CD4-positive, alpha-beta memory T cell (primary cell): ENCODE results near the gene NPR3. TPM values are rescaled to one million over a fixed set of nuclear protein-coding genes. Genes with fewer than 3 reads are reported as not detected.
"Not testable (repeated sequence)": the region's sequence is repeated elsewhere in the genome, so short reads cannot be mapped to it uniquely, and the experiment has no call there.

Experiments
- CTCF ChIA-PET: fragments of 350-600 bp; sonication (Branson Sonifier 250); formaldehyde crosslinking; loops from one replicate; lab custom pipeline; 2021; ENCODE audit warnings: inconsistent platforms; ENCODE audit not compliant: partially characterized antibody; lab: Charles Lee
- POLR2A ChIA-PET: fragments of 350-600 bp; sonication (Branson Sonifier 250); formaldehyde crosslinking; loops from one replicate; lab custom pipeline; 2021; ENCODE audit not compliant: partially characterized antibody; lab: Charles Lee
- DNase-seq, 5 donors: peaks; one replicate each; pipeline versions ENCODE4 v3.0.0 to v3.0.0-alpha.2; 2020 to 2022; ENCODE audit warnings: mixed read lengths in 1 of 5
- H3K27ac ChIP-seq: one replicate; pipeline ENCODE4 v1.7.0; 2013; ENCODE audit warnings: low read depth, low read length
- H3K27me3 ChIP-seq: 2 replicates; pipeline ENCODE4 v1.7.0; 2013; ENCODE audit warnings: mild to moderate bottlenecking, low read length, moderate library complexity; ENCODE audit not compliant: insufficient read depth
- H3K36me3 ChIP-seq: 2 replicates; pipeline ENCODE4 v1.7.0; 2013; ENCODE audit warnings: mild to moderate bottlenecking, low read length, moderate library complexity; ENCODE audit not compliant: insufficient read depth
- H3K4me1 ChIP-seq: 2 replicates; pipeline ENCODE4 v1.7.0; 2013; ENCODE audit warnings: mild to moderate bottlenecking, low read length, moderate library complexity; ENCODE audit not compliant: insufficient read depth
- H3K4me3 ChIP-seq, 2 donors: one replicate each; pipeline ENCODE4 v1.7.0; 2013; ENCODE audit warnings: low read length in 2 of 2, mild to moderate bottlenecking in 1 of 2
- H3K9me3 ChIP-seq, 2 donors: one replicate each; pipeline ENCODE4 v1.7.0; 2013; ENCODE audit warnings: low read length in 2 of 2, control low read depth in 1 of 2; ENCODE audit not compliant: control insufficient read depth in 1 of 2
- H3K27ac Mint-ChIP-seq, 7 donors: one replicate each; pipeline ENCODE4 v1.8.0; 2020 to 2021; ENCODE audit warnings: mixed read lengths in 7 of 7, mild to moderate bottlenecking in 6 of 7, inconsistent platforms in 3 of 7, moderate library complexity in 3 of 7
- H3K27me3 Mint-ChIP-seq, 2 donors: one replicate each; pipeline ENCODE4 v1.8.0; 2020 to 2021; ENCODE audit warnings: mixed read lengths in 2 of 2
- H3K36me3 Mint-ChIP-seq, 2 donors: one replicate each; pipeline ENCODE4 v1.8.0; 2020 to 2021; ENCODE audit warnings: mixed read lengths in 2 of 2, inconsistent platforms in 1 of 2, mild to moderate bottlenecking in 1 of 2
- H3K4me1 Mint-ChIP-seq, 4 donors: one replicate each; pipeline ENCODE4 v1.8.0; 2020 to 2021; ENCODE audit warnings: mixed read lengths in 4 of 4, mild to moderate bottlenecking in 1 of 4
- H3K4me3 Mint-ChIP-seq, 8 donors: one replicate each; pipeline ENCODE4 v1.8.0; 2020 to 2021; ENCODE audit warnings: mixed read lengths in 8 of 8, mild to moderate bottlenecking in 7 of 8, moderate library complexity in 6 of 8, inconsistent platforms in 3 of 8
- H3K9me3 Mint-ChIP-seq, 8 donors: one replicate each; pipeline ENCODE4 v1.8.0; 2020 to 2021; ENCODE audit warnings: mixed read lengths in 8 of 8, mild to moderate bottlenecking in 5 of 8, inconsistent platforms in 3 of 8, moderate library complexity in 1 of 8
- intact Hi-C: fragments of 100-400 bp; cut with micrococcal nuclease; formaldehyde crosslinking; loops from one replicate; pipeline ENCODE4 v1.15.1; 2023
- polyA plus RNA-seq, 2 donors: library from polyadenylated mRNA; unstranded; fragments of 300-500 nt; fragmentation: Illumina TruSeq; gene quantifications; one replicate each; pipeline ENCODE4 v1.2.3, GENCODE V29; 2021
- total RNA-seq, 2 experiments: library from RNA; stranded (reverse); gene quantifications; one replicate each; pipeline ENCODE4 v1.2.3, GENCODE V29; 2021

NPR3 gene
- total and polyA plus RNA-seq, 4 experiments from 2014 or later: 0.06 TPM; not detected in 3

DNA sequence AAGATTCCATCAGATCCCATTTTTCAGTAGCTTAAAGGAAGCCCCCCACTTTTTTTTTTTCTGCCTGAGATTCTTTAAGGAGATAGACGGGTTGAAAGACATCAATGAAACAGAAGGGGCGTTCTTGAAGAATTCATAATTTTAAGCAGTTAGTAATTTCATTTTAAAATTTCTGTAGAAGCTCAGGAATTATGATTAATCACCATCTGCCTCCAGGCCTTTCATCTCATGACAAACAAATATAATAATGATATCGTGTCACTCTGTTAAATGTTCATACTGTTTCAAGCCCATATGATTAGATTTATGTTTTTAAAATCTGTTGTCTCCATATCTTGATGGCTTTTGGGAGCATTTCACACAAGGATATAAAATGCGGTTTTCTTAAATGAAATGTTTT, 75.2 kb downstream of the NPR3 start:
- ChIA-PET CTCF (no interaction called here), POLR2A (no interaction called here)
- no peaks in the 10 kb centered on the region for H3K4me1 Mint-ChIP-seq
- no peak overlapping the region for H3K27ac Mint-ChIP-seq
- Histone ChIP-seq H3K4me3 (no peak overlapping the region), H3K27ac (no peak overlapping the region), H3K27me3 (no peaks in the 10 kb centered on the region), H3K4me1 (no peaks in the 10 kb centered on the region), H3K9me3 (no peaks in the 10 kb centered on the region), H3K36me3 (no peaks in the 10 kb centered on the region)
- no peaks in the 10 kb centered on the region for H3K36me3 Mint-ChIP-seq
- no peaks in the 10 kb centered on the region for H3K27me3 Mint-ChIP-seq
- intact Hi-C loops: no loop called here
- no peak for DNase-seq
- no peaks in the 10 kb centered on the region for H3K9me3 Mint-ChIP-seq
- H3K4me3 Mint-ChIP-seq: no peak overlapping the region

DNA sequence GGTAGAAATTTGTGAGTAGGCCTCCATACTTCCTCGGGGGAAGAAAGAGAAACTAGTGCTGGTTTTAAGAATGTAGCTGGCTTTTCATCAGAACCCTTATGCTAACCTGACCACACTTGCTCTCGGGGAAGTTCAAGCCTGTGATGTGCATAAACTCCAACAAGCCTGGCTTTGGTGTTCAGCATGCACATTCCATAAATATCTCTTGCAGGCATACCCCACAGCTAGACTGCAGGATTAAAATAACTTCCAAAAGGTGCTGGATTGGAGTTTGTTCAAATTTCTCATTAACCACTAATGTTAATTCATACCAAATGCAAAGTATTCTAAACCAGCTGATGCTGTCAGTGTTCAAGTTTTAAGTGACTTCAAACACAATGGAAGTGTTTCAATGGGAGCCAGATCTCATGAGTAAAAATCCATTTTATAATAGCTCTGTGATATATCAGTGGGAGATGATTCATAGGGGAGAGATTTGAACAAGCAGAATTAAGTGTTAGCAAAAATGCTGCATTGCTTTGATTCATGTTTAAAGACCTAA, 79.4 kb downstream of the NPR3 start:
- Mint-ChIP-seq H3K27ac (no peak overlapping the region), H3K9me3 (peaks cover 0 to 4% (median 0%) of the 10 kb centered on the region in 8 donors), H3K4me1 (no peaks in the 10 kb centered on the region), H3K36me3 (no peaks in the 10 kb centered on the region), H3K27me3 (peaks cover 0 to 1% of the 10 kb centered on the region in 2 donors), H3K4me3 (no peak overlapping the region)
- H3K27ac ChIP-seq: no peak overlapping the region
- CTCF ChIA-PET: no interaction called here
- H3K4me3 ChIP-seq: no peak overlapping the region
- no peaks in the 10 kb centered on the region for H3K4me1 ChIP-seq
- no peaks in the 10 kb centered on the region for H3K27me3 ChIP-seq
- no peaks in the 10 kb centered on the region for H3K9me3 ChIP-seq
- H3K36me3 ChIP-seq: no peaks in the 10 kb centered on the region
- POLR2A ChIA-PET: no interaction called here
- intact Hi-C loops: no loop called here
- no peak for DNase-seq

DNA sequence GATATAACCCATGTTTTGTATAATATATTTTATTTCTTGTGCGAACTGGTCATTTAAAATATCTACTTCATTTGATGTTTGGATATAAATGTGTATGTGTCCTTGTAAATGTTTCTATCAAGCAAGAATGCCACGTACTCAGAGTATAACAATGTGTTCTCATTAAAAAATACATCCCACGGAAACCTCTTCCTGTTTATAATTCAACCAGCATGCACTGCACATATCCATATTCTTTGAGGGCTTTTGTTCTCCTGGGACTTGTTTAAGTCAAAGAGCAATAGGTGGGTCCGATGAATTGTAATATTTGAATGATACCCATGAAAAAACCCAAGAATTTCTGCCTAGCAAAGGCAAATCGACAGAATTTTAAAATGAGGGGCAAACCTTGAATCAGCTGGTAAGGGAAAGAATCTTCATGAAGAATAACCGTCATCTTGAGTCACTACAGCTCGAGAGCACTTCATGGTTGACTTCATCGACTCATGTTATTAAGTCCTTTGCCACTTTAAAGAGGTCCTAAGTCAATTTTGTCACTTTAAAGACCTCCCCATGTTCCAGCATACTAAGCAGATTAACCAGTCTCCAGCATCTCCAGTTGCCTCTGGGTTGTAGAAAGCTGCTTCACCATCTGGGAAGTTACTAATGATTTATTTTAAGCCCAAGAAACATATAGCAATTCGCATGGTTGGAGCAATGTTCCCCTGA, 80.6 kb downstream of the NPR3 start:
- H3K9me3 Mint-ChIP-seq: peaks cover 0 to 5% (median 0%) of the 10 kb centered on the region in 8 donors
- no peak overlapping the region for H3K4me3 ChIP-seq
- no peaks in the 10 kb centered on the region for H3K4me1 Mint-ChIP-seq
- no peaks in the 10 kb centered on the region for H3K36me3 Mint-ChIP-seq
- ChIA-PET POLR2A (no interaction called here), CTCF (no interaction called here)
- no peaks in the 10 kb centered on the region for H3K36me3 ChIP-seq
- peaks cover 0 to 1% of the 10 kb centered on the region in 2 donors for H3K27me3 Mint-ChIP-seq
- no peak for DNase-seq
- H3K4me3 Mint-ChIP-seq: no peak overlapping the region
- intact Hi-C loops: no loop called here
- H3K27me3 ChIP-seq: no peaks in the 10 kb centered on the region
- no peak overlapping the region for H3K27ac ChIP-seq
- no peaks in the 10 kb centered on the region for H3K9me3 ChIP-seq
- H3K27ac Mint-ChIP-seq: no peak overlapping the region
- H3K4me1 ChIP-seq: no peaks in the 10 kb centered on the region

DNA sequence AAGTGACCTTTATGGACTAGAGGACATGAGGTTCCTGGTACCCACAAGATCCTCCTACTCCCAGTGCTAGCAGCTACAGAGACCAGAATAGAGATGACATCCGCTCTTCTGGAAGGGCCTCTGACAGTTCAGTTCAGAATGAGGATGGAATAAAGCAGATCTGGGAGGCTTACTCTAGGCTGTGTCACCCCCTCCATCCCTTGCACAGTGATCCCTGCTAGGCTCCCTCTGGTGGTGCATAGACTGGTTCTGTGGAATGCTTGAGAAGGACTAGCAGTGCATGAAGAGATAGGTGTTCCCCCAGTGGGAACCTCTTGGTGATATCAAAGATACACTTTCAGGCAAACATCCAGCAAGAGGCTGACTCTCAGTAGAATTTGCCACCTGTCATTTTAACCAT, 83.0 kb downstream of the NPR3 start:
- Histone ChIP-seq H3K27ac (no peak overlapping the region), H3K4me3 (no peak overlapping the region), H3K4me1 (no peaks in the 10 kb centered on the region), H3K36me3 (no peaks in the 10 kb centered on the region), H3K9me3 (no peaks in the 10 kb centered on the region), H3K27me3 (no peaks in the 10 kb centered on the region)
- H3K9me3 Mint-ChIP-seq: peaks cover 0 to 8% (median 3%) of the 10 kb centered on the region in 8 donors
- peaks cover 0 to 1% of the 10 kb centered on the region in 2 donors for H3K27me3 Mint-ChIP-seq
- H3K4me1 Mint-ChIP-seq: no peaks in the 10 kb centered on the region
- H3K27ac Mint-ChIP-seq: no peak overlapping the region
- no peaks in the 10 kb centered on the region for H3K36me3 Mint-ChIP-seq
- POLR2A ChIA-PET: no interaction called here
- DNase-seq: no peak
- CTCF ChIA-PET: no interaction called here
- intact Hi-C loops: no loop called here
- no peak overlapping the region for H3K4me3 Mint-ChIP-seq

DNA sequence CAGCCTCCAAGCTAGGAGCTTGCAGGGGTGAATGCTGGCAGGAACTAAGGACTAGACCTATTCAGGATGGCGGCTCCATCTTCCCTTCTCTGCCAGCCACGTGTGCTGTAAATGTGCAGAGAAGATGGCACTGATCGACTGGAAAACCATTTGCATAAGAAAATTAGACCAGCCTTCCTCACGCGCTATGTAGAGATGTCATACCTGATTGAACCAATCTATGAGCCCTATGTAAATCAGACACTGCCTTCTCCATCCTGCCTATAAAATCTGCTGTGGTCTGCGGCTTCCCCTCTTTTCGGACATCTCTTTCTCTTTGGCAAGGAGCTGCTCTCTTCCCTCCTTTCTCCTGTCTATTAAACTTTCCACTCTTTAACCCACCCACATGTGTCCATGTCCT, 91.6 kb downstream of the NPR3 start:
- H3K36me3 ChIP-seq: no peaks in the 10 kb centered on the region
- no peak overlapping the region for H3K27ac Mint-ChIP-seq
- no peaks in the 10 kb centered on the region for H3K36me3 Mint-ChIP-seq
- H3K4me1 Mint-ChIP-seq: no peaks in the 10 kb centered on the region
- CTCF ChIA-PET: no interaction called here
- DNase-seq: no peak
- H3K27me3 Mint-ChIP-seq: no peaks in the 10 kb centered on the region
- peaks cover 5 to 31% (median 14%) of the 10 kb centered on the region in 8 donors for H3K9me3 Mint-ChIP-seq
- POLR2A ChIA-PET: no interaction called here
- H3K27me3 ChIP-seq: no peaks in the 10 kb centered on the region
- intact Hi-C loops: no loop called here
- H3K4me3 ChIP-seq: no peak overlapping the region
- H3K4me3 Mint-ChIP-seq: no peak overlapping the region
- H3K9me3 ChIP-seq: no peaks in the 10 kb centered on the region
- H3K4me1 ChIP-seq: no peaks in the 10 kb centered on the region
- no peak overlapping the region for H3K27ac ChIP-seq

DNA sequence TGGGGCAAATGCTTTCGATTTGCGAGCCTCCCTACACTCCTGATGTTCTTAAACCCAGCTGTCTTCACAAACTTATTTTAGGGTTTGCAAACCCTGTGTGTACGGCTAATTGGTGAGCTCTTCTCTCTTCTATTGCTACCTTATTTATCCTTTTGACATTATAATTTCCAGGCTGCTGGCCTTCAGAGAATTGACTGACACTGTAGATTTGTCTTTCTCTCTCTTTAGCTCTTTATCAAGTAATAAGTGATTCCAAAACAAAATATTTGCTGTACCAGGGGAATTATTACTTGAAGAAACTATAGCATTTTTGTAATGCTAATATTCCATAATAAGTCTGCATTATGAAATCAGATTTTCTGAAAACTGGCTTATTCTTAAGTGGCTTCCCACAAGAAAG, 92.5 kb downstream of the NPR3 start:
- Mint-ChIP-seq H3K27ac (no peak overlapping the region), H3K27me3 (no peaks in the 10 kb centered on the region), H3K4me1 (no peaks in the 10 kb centered on the region), H3K4me3 (no peak overlapping the region), H3K9me3 (peaks cover 5 to 31% (median 14%) of the 10 kb centered on the region in 8 donors), H3K36me3 (no peaks in the 10 kb centered on the region)
- DNase-seq: no peak
- ChIA-PET POLR2A (no interaction called here), CTCF (no interaction called here)
- Histone ChIP-seq H3K4me1 (no peaks in the 10 kb centered on the region), H3K4me3 (no peak overlapping the region), H3K27ac (no peak overlapping the region), H3K9me3 (no peaks in the 10 kb centered on the region), H3K27me3 (no peaks in the 10 kb centered on the region), H3K36me3 (no peaks in the 10 kb centered on the region)
- intact Hi-C loops: no loop called here

DNA sequence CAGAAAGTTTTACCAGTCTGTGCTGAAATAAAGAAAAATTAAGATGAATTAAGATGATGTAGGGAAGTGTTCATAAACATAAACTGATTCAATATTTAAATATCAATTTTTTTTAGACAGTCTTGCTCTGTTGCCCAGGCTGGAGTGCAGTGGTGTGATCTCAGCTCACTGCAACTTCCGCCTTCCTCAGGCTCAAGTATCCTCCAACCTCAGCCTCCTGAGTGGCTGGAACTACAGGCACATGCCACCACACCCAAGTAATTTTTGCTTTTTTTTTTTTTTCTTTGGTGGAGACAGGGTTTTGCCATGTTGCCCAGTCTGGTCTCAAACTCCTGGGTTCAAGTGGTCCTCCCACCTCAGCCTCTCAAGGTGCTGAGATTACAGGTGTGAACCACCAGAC, 94.3 kb downstream of the NPR3 start:
- DNase-seq: not testable (repeated sequence)

More for the DNA sequence above, 94.3 kb downstream of the NPR3 start:
- H3K36me3 ChIP-seq, CTCF ChIA-PET, H3K36me3 Mint-ChIP-seq, intact Hi-C loops, H3K4me1 ChIP-seq, H3K9me3 ChIP-seq, H3K4me3 Mint-ChIP-seq, H3K27ac ChIP-seq, H3K27ac Mint-ChIP-seq, H3K4me3 ChIP-seq, POLR2A ChIA-PET, H3K27me3 ChIP-seq, H3K27me3 Mint-ChIP-seq, H3K4me1 Mint-ChIP-seq: not testable (repeated sequence)
- H3K9me3 Mint-ChIP-seq: peaks cover 2 to 22% (median 10%) of the 10 kb centered on the region in 8 donors
